Right renal cortex interstitium (tissue), 3 donors: ENCODE results near the gene EWSR1. TPM values are rescaled to one million over a fixed set of nuclear protein-coding genes. Genes with fewer than 3 reads are reported as not detected.

Source experiments
- DNase-seq, 3 donors: peaks; one replicate each; pipeline ENCODE4 v3.0.0-alpha.2; 2013; ENCODE audit warnings: low read depth in 3 of 3, low spot score in 2 of 3
- polyA plus RNA-seq, 3 donors: library from polyadenylated mRNA; unstranded; fragments of 120-200 nt; gene quantifications; one replicate each; pipeline ENCODE4 v1.2.1, GENCODE V29; 2013; ENCODE audit not compliant: insufficient read length in 3 of 3

The EWSR1 gene
- polyA plus RNA-seq, 3 donors = 287 to 335 (median 320) TPM

- DNase-seq = no peak
Measured at GRCh38 chr22:29314537-29315285, 46.6 kb downstream of the EWSR1 start.

- DNase-seq = no peak
Measured at GRCh38 chr22:29315286-29316140, 47.4 kb downstream of the EWSR1 start, which contains the start of gene RASL10A. Gene RASL10A (minus strand): TSS chr22:29315697. CDS start chr22:29315246, 451 bp downstream.

GRCh38 chr22:29316141-29316828 is 48.2 kb downstream of the EWSR1 start:
- DNase-seq = no peak

- no peak for DNase-seq
Measured at GRCh38 chr22:29317827-29318454, 49.9 kb downstream of the EWSR1 start.

GRCh38 chr22:29319072-29319471 is 51.0 kb downstream of the EWSR1 start:
- DNase-seq = no peak

- DNase-seq = no peak
Measured at GRCh38 chr22:29320546-29320945, 52.5 kb downstream of the EWSR1 start.

GRCh38 chr22:29323641-29324040 is 55.6 kb downstream of the EWSR1 start:
- no peak for DNase-seq

GRCh38 chr22:29325356-29325755 is 57.3 kb downstream of the EWSR1 start:
- DNase-seq = no peak

- no peak for DNase-seq
Measured at GRCh38 chr22:29325785-29326315, 57.8 kb downstream of the EWSR1 start.

- DNase-seq = no peak
Measured at GRCh38 chr22:29326481-29326880, 58.4 kb downstream of the EWSR1 start.

- DNase-seq = no peak
Measured at GRCh38 chr22:29327089-29327764, 59.2 kb downstream of the EWSR1 start.

GRCh38 chr22:29328055-29328454 is 60.0 kb downstream of the EWSR1 start:
- DNase-seq = no peak

GRCh38 chr22:29328566-29329500 is 60.8 kb downstream of the EWSR1 start:
- no peak for DNase-seq

- no peak for DNase-seq
Measured at GRCh38 chr22:29329581-29329980, 61.5 kb downstream of the EWSR1 start.

GRCh38 chr22:29330291-29330690 is 62.2 kb downstream of the EWSR1 start:
- no peak for DNase-seq

GRCh38 chr22:29330753-29331152 is 62.7 kb downstream of the EWSR1 start:
- no peak for DNase-seq

GRCh38 chr22:29331213-29331612 is 63.1 kb downstream of the EWSR1 start:
- no peak for DNase-seq

- no peak for DNase-seq
Measured at GRCh38 chr22:29331658-29332300, 63.7 kb downstream of the EWSR1 start.
